ENCODE measurements around the gene KRT38.

Gene KRT38

DNA sequence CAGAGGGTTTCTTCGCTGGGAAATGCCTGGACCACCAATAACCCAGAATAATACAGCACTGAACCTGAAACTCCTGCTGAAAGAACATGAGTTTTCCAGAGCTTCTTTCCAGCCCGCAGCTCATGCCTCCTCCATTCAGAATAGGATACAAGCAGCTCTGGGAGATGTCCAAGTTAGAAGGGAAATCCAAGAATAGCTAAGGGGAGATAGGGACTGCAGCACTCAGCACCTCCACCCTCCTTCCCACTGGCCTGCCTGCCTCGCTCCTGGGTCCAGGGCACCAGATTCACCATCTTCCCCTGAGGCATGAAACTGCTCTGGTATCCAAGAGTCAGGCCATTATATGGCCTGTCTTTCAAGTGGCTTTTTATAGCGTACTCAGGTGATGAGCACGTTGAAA, 47.5 kb downstream of the KRT38 start:
- no peak for DNase-seq

DNA sequence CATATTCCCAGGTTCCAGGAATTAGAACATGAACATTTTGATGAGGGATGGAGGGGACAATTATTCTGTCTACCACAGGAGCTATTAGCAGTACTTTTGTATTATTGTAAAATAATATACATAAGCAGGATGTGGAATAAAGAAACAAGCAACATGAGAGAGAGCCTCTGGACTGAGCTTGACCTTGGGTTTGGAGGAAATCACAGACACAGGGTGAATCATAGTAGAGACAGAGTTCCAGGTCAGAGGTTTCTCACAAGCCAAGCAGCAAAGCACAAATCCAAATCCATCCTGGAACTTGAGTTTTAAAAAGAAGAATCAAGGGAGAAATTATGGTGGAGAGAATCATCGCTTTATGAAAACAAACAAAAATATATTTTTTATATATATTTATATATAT, 48.5 kb downstream of the KRT38 start:
- no peak for DNase-seq

DNA sequence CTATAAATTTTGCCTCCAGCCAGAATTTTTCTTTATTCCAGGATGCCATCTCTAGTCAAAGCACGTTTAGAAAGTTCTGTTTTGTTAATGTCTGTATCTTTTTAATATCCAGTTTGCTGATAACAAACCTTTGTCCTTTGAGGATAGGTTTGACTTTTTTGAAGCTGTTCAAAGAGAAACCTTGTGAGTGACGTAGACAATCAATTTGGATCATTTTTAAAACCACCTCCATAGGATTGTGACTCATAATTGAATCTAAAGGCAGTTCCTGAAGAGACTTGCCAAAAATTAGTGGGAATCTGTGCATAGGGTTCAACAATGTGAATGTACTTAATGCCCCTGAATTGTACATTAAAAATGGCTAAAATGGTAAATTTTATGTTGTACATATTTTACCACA, 49.2 kb downstream of the KRT38 start:
- DNase-seq, result no peak

GRCh38 chr17:41390411-41390938, 50.3 kb downstream of the KRT38 start:
- no peak for DNase-seq

DNA sequence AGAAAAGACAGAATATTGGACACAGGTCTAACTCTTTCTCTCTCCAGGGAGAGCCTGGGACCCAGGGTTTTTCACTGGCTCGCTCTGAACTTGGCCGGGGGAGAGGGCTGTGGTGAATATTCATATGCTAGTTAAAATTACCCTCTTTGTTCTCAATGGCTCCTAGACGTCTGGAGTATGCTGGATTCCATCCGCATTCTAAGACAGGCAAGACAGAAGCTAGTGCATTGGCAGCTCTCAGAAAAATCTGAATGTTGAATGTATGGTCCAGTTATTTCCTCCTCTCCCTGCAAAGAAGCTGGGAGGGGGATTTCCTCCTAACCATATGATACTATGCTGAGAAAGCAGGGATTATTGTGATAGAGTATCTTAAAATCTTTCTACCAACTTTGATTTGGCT, 53.1 kb downstream of the KRT38 start:
- DNase-seq, result no peak

DNA sequence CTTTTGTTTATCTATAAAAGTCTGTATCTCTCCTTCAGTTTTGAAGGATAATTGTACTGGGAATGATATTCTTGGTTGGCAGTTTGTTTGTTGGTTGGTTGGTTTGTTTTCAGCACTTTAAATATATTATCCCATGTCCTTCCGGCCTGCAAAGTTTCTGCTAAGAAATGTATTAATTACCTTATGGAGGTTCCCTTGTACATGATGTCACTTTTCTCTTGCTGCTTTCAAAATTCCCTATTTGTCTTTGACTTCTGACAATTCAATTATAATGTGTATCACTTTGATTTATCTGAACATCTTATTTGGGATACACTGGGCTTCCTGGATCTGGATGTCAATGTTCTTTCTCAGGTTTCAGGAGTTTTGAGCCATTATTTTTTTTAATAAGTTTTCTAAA, 54.6 kb downstream of the KRT38 start:
- no peak for DNase-seq
